GM21515 (cell line): ENCODE results near the gene PELI2.

ENCODE experiments used
- ATAC-seq: cut with Tn5 transposase; IDR thresholded peaks from one replicate; pipeline ENCODE4 v1.9.1; 2021; ENCODE audit not compliant: unreplicated experiment

PELI2 gene, protein sequence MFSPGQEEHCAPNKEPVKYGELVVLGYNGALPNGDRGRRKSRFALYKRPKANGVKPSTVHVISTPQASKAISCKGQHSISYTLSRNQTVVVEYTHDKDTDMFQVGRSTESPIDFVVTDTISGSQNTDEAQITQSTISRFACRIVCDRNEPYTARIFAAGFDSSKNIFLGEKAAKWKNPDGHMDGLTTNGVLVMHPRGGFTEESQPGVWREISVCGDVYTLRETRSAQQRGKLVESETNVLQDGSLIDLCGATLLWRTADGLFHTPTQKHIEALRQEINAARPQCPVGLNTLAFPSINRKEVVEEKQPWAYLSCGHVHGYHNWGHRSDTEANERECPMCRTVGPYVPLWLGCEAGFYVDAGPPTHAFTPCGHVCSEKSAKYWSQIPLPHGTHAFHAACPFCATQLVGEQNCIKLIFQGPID

DNA sequence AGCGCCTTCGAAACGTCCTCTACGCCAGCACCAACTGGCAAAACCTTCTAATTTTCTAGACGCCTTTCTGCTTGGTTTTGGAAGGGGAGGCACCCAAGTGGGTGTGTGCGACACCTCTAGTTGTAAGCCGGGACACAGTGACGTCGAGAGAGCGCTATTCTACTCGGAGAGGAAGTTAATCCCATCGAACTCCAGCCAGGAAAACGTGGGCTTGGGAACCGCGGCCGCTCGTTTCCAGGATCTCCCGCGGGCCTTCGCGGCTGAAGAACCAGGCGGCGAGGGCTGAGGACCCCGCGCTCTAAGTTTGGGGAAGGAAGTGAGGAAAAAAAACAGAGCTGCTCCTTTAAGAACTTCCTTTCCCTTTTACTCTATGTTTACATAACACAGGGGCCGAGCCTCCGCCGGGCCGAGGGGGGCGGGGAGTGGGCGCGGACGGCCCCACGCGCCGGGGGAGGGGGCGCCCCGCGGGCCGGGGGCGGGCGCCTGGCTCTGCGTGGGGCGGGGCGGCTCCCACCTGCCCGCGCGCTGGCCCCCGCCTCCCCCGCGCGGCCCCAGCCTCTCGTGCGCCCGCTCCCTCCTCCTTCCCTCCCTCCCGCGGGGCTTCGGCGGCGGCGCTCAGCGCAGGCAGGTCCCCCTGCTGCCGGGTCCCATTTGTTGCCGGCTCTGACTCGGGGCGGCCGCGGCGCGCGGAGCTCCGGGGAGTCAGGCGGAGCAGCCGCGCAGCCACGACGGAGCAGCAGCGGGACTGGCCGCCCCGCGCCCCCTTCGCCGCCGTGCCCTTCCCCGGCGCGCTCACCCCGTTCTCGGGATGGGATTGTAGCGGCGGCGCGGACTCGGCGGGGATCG, at the start of gene PELI2:
TSS of gene PELI2 (plus strand) at position 647 of the 846 bp plus-strand sequence. CDS start 250 bp downstream, outside the sequence.
- peak; percentile 77 for ATAC-seq

DNA sequence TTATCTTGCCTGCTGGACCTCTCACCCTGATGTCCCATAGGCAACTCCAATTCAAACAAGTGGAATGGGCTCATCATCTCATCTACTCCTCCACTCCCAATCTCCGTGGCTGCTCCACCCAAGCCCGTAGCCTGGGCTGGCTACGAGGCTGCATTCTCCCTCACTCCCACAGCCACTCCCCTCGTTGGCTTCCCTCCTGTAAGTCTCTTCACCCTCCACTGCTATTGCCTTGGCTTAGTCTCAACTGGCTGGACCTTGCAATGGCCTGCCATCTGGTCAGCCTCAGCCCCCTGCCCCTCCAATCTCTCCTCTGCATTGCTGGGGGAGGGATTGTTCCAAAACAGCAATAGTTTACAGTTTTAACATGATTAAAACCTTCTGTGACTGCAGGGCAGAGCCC, 44.4 kb upstream of the PELI2 start:
- ATAC-seq, result no peak

DNA sequence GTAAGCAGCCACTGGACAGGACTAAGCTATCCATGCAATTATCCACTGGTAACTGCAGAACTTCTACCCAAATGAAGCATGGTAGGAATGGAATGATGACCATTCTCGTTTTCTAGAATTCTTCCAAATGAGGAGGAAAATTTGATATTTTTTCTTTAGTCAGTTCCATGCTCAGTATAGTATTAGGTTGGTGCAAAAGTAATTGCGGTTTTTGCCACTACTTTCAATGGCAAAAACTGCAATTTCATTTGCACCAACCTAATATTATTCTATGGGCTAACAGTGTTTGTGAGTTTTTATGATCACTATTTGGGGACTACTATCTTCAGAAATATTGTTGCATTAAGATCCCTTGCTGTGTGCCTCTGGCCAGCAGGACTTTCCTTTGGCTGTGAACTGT, 42.9 kb upstream of the PELI2 start:
- ATAC-seq, result no peak

DNA sequence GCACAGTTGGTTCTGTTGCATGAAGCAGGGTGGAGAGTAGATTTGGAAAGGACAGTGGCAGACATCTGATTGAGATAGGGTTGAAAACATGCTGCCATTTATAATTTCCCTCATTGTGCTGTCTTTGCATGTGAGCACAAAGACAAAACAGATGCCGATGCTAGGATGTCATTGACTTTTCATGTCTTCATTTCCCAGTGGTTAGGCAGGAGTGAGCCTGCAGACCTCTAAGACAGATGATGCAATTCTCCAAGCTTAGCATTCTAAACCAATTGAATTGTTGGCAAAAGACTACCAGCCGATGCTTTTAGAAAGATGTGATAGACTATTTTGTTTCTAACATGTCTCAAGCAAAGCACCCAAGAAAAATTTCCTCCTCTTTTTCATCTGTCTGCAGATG, 37.1 kb upstream of the PELI2 start:
- ATAC-seq, result no peak

DNA sequence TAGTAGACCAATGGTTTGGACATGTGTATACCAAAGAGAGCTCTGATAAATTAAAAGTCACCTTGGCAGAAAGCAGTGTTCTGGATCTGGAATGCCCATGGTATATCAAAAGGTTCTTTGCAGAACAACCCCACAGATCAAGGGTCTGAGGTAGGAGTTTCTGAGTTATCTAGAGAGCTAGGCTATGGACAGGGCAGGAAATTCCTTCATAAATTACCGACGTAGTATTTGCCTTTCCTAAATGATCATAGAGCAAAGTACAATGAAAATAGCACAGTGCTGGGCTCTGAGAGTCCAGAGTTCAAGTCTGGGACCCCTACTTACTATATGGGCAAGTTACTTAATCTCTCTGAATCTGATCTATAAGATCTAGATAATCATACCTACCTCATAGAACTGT, 35.3 kb upstream of the PELI2 start:
- ATAC-seq, result no peak

DNA sequence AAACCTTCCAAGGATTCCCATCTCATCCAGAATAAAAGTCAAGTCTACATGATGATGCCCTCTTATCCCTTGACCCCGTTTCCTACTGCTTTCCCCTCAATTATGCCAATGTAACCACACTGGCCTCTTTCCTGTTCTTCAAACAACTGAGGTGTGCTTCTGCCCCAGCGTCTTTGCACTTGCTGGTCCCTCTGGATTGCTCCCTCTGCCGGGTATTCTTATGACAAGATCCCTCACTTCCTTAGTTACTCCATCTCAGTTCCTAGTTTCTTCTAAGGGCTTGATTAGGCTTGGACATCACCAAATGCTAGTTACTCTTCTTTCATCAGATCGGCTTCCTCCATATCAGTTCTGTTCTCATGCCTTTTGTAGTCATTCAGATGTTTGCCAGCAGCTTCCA, 32.7 kb upstream of the PELI2 start:
- ATAC-seq, result no peak

DNA sequence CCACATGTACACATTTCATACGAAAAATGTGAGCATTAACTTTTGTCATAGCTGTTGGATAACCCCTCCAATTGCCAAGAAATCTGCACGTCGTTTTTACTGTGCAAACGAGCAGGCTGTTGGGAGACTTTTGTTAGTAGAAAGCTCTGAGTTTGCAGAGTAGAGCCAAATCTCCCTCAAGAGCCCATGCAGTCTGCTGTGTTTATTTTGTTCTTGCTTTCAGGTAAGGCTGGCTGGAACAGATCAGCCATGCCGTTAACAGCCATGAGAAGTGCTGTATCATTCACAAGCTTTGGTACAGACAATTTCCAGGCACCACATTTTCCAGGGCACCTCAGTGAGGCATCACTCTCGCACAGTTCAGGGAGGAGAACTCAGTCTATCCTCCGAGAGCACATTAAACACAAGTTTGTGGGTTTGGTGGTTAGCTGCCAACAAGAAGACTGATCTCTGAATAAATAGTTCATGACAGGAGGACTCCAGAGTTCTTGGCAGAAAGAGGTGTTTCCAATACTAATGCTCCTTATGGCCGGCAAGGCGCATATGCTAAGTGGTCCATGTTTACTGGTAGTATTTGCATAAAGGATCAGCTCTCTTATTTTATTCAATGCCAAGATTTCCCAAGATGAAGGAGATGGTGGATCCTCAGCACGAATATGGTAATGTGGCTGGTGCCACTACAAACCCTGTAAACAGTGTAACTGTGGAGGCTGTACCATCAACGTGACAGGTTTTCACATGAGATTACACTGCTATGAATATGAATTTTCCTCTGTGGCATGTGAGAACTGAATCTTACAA, 30.3 kb upstream of the PELI2 start:
- no peak for ATAC-seq

DNA sequence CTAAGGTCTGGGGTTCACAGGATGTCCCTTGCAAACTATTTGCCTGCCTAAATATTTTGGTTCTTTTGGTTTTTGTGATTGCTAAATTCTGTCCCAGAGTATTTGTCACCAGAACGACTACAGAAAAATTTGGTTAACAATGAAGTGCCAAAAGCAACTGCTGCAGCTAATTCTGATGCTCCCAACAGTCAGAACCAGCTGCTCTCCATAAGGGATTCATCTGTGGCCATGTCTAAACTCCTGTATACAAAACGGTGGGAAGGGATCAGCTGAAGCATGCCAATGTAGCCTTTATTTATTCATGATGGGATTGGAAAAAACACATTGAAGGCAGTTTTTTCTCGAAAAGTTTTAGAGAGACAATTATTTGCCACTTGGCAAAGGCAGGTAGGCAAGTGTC, 29.3 kb upstream of the PELI2 start:
- no peak for ATAC-seq

DNA sequence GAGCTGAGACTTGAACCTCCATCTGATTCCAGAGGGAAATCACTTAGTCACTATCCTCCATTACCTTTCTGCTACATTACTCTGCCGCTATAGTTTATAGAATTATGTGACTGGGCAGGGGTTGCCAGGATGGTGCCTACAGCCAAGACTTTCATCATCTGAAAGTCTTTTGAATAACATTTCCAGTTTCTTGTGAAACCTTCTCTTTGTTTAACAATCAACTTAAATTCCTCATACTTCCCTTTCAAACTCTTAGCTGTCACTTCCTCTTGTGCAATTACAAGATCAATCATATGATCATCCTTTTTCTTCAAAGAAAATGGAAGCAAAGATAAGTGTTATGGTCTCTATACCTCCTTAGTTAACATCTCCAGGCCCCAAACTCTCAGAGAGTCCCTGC, 25.4 kb upstream of the PELI2 start:
- no peak for ATAC-seq

DNA sequence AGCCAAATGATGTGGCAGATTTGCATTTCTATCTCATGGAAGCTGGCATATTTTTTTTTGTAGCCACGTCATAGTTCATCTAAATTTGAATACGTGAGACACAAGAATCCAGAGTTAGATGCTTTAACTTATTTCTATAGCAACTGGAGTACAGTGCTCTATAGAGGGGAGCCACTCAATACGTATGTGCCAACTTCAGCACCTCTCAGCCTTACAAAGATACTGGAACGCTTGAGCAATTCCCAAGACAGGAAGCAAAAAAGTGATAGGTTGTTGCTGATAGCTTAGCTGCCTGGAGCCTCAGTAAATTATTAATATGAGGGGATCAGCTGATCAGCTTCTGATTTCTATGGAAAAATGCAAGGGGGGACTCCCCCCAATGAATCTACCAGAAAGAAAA, 24.1 kb upstream of the PELI2 start:
- ATAC-seq, result no peak

DNA sequence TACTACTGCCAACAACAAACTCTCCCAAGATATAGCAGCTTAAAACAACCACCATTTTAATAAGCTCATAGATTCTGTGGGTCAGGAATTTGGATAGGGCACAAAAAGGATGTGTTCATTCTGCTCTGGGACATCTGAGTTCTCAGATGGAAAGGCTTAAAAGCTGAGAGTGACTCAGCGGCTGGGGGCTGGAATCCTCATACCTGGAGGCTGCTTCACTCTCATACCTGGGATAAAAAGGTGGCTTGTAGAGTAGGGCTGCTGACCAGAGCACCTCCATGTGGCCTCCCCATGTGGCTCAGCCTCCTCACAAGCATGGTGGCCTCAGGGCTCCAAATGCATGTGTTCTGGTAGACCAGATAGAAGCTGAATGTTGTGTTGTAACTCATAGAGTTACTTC, 20.2 kb upstream of the PELI2 start:
- ATAC-seq, result no peak

DNA sequence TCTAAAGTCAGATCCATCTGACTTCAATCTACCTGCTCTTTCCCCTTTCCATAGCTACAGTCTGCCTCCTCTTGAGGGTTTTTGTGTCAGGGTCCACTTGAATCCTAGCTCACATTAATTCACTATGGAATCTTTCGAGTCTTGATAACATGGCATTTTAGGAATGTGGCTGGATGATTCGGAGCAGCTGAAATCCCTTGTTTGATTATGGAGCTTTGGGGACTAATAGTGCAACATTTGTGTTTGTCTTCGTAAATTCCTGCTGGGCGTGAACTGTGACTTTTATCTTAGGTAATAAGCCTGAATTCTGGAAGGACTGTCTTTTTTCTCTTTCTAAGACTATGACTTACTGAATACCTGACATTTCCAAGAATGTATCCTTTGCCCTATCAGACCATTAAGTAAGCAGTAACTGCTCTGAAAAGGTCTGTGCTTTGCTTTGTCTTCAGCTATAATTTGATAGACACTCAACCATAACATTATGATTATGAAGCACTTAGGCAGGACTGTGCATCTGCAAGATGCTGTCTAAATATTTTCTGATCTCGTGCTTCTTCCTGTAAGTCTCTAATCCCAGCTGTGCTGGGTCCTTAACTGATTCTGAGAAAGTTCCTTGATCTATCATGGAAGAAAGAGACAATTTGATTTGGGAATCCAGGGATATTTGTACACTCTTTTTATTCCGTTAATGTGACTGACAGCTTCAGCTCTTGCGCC, 19.0 kb upstream of the PELI2 start:
- ATAC-seq, result no peak

DNA sequence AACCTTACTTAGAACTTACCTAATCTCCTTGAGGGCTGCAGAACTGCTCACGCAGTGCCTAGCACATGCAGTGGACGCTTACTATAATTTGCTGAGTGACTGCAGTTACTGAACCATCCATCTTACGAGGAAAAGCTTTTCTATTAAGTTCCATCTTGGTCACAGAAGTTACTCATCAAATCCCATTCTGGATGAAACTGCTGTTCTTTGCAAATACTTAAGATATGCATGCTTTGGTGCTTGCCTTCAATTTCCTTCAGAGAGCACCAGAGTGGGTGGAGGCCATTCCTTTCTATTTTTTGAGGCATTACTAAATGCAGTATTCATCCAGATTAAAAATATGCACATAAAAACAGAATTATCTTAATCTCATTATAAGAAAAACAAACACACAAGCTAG, 17.7 kb upstream of the PELI2 start:
- no peak for ATAC-seq

DNA sequence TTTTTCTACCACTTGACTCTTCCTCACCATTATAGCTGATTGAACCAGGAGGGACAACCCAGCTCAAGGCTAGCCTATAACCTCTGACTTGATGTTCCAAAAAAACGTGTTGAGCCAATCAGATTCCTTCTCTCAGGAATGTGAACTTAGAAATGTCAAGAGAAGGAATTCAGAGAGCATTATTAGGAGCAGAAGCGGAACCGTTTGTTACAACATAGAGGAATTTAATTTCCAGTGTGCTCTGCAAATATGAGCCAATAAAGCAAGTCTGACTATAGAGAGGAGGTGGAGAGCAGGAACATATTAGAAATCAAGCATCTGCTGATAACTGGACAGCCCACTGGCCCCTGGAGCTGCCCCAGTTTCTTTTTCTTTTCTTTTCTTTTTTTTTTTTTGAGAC, 15.3 kb upstream of the PELI2 start:
- ATAC-seq, result no peak

DNA sequence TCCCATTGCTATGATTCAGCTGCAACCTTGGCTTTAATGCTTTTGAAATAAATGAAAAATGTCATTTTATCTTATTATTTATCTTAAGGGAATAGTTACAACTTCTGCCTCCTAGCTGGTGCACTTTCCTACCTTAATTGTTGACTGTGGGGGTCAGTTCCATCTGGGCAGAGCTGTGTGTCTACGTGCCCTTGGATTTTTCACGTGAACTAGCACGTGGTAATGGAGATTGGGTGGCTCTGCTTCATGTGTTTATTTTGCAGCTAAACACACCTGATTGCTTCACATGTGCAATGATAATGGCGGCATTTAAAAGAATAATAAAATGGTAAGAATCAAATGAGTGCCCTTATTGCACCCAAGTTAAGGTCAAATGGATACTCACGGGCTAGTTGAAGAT, 10.6 kb upstream of the PELI2 start:
- ATAC-seq, result no peak

DNA sequence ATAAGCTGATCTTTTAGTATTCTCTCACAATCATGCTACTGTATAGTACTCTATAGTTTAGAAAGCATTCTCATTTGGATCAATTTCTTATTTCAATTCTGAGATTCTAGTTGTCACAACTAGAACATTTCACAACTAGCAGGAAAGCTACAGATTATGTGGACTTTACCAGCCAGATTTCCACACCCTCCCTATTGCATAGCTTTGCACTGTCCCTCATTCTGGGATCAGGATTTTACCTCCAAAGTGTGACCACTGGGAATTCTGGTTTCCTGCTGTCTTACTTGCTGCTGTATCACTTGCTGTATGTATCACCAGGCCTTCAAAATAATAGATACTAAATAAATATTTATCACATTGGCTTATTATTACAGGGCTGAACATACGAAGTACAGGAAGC, 10.2 kb upstream of the PELI2 start:
- ATAC-seq, result no peak

DNA sequence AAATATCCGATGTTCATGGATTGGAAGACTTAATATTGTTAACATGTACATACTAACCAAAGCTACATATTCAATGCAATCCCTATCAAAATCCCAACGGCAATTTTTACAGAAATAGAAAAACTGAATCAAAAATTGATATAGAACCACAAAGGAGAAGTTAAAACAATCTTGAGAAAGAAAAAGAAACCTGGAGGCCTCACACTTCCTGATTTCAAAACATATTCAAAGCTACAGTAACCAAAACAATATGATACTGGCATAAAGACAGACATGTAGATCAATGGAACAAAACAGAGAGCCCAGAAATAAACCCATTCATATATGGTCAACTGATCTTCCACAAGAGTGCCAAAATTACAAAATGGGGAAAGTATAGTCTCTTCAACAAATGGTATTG, 5.4 kb upstream of the PELI2 start:
- no peak for ATAC-seq

DNA sequence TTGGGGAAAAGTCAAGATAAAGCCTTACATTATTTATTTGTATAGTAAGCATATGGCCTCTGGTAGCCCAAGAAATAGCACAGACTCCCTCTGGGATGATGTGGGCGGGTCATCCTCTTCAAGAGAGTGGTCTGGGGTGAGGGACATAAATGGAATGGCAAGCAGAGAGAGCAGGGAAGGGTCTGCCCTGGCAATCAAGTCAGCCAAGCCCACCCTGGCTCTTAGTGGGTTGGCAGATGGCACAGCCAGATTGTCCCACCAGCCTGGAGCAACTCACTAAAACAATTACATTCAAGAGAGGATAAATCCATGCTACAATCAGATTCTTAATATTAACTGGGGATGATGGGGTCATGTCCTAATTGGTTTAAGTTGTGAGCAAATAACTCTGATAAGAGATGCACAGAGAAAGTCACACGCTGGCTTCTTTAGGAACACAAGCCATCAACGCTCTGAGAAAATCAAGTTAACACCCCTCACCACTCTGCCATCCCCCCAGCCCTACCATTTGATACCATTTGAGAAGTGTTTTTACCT, 2.8 kb upstream of the PELI2 start:
- no peak for ATAC-seq

DNA sequence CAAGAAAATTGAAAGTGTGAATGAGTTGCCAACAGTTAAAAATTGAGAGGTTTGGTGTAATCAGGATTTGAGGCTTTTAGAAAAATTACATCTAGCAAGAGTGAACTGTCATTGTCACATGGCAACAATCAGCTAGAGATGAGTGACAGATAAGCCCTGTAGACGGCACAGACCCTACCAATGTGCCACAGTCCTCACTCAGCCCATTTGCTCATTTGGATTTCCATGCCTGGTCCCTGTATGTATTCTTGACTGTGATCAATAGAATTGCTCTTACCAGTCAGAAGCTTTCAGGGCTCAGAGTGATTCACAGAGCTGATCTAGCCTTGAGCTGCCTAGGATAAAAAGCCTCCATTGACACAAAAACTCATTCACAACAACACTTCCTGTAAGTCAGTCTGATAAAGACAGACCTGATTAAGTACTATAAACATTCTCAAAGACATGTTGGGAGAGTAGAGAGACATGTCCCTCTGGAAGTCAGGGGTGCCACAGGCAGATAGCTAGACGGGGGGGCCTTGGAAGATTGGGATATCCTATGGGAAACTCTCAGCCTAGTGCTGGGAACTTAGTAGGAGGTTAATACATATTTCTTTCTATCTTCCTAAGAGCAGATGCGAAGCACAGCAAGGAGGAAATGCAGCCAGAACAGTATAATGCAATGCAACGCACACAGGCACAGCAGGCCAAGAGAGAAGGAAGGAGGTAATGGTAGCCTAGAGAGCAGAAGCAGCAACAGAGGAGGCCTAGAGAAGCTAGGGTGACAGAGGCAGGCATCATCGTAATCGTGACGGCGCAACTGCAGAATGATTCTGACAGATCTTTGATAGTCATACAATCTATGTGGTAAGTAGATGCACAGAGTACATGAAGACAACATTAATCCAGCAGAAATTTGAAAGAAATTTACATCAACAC, 2.0 kb upstream of the PELI2 start:
- ATAC-seq, result no peak
